Measurements from ENCODE around the gene HNRNPDL.
"Not testable (repeated sequence)": the region's sequence is repeated elsewhere in the genome, so short reads cannot be mapped to it uniquely, and the experiment has no call there.

Gene HNRNPDL

GRCh38 chr4:82390061-82390460 lies 40.2 kb downstream of the HNRNPDL start:
- DNase-seq (ENCODE audit: low read depth in 2 of 2, low spot score in 1 of 2): not testable (repeated sequence)

- DNase-seq (ENCODE audit: low read depth in 2 of 2, low spot score in 1 of 2): no peak
These were observed 41.9 kb downstream of the HNRNPDL start for GRCh38 chr4:82388405-82388804.

- not testable (repeated sequence) for DNase-seq (ENCODE audit: low read depth in 2 of 2, low spot score in 1 of 2)
These were observed 44.0 kb downstream of the HNRNPDL start for GRCh38 chr4:82386312-82386711.

GRCh38 chr4:82382751-82383150 lies 47.5 kb downstream of the HNRNPDL start:
- no peak for DNase-seq (ENCODE audit: low read depth in 2 of 2, low spot score in 1 of 2)

GRCh38 chr4:82381661-82382296 lies 48.5 kb downstream of the HNRNPDL start:
- DNase-seq (ENCODE audit: low read depth in 2 of 2, low spot score in 1 of 2): no peak

GRCh38 chr4:82381235-82381634 lies 49.0 kb downstream of the HNRNPDL start:
- no peak for DNase-seq (ENCODE audit: low read depth in 2 of 2, low spot score in 1 of 2)

GRCh38 chr4:82380831-82381230 lies 49.4 kb downstream of the HNRNPDL start:
- DNase-seq (ENCODE audit: low read depth in 2 of 2, low spot score in 1 of 2): no peak

GRCh38 chr4:82380344-82380743 lies 49.9 kb downstream of the HNRNPDL start:
- no peak for DNase-seq (ENCODE audit: low read depth in 2 of 2, low spot score in 1 of 2)

GRCh38 chr4:82376109-82376508 lies 54.2 kb downstream of the HNRNPDL start:
- DNase-seq (ENCODE audit: low read depth in 2 of 2, low spot score in 1 of 2): no peak

GRCh38 chr4:82373816-82374625 lies 56.2 kb downstream of the HNRNPDL start, which contains the start of gene HNRNPD:
HNRNPD (minus strand) TSS chr4:82373991; CDS start chr4:82373678, 313 bp downstream.
- peak; percentile 69 to 85 for DNase-seq (ENCODE audit: low read depth in 2 of 2, low spot score in 1 of 2)

GRCh38 chr4:82373486-82373815 lies 56.8 kb downstream of the HNRNPDL start:
- peak in 1 of 2 donors; percentile 4 for DNase-seq (ENCODE audit: low read depth in 2 of 2, low spot score in 1 of 2)
